ENCODE data around the gene C19orf85.

DNA sequence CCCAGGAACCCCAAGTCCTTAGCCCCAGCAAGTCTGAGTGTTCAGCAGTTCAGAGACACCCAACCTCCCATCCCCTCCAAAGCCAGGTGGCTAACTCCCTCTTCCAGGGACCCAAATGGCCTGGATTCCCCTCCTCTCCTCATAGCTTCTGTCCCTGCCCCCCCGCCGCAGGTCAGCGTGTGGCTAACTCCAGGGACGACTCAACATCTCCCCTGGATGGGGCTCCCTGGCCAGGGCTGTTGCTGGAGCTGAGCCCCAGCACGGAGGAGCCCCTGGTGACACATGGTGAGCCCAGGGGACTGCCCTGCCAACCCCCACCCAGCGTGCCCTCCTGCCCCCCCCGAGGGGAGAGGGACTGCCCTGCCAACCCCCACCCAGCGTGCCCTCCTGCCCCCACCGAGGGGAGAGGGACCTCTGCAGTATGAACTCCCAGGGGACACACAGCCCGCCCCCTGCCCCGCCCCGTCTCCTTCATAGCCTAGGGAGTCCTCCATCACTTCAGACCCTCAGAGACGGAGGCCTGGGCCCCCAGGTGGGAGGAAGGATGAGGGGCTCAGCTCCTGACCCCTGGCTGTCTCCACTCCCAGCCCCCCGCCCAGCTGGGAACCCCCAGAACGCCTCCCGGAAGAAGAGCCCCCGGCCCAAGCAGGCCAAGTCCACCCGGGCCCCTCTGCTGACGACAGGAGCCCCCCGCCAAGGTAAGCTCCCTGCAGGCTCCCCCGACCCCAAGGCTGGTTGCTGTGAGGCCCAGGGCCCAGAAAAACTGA is 25.3 kb upstream of the C19orf85 start:
- TF ChIP-seq, protein P1, sequence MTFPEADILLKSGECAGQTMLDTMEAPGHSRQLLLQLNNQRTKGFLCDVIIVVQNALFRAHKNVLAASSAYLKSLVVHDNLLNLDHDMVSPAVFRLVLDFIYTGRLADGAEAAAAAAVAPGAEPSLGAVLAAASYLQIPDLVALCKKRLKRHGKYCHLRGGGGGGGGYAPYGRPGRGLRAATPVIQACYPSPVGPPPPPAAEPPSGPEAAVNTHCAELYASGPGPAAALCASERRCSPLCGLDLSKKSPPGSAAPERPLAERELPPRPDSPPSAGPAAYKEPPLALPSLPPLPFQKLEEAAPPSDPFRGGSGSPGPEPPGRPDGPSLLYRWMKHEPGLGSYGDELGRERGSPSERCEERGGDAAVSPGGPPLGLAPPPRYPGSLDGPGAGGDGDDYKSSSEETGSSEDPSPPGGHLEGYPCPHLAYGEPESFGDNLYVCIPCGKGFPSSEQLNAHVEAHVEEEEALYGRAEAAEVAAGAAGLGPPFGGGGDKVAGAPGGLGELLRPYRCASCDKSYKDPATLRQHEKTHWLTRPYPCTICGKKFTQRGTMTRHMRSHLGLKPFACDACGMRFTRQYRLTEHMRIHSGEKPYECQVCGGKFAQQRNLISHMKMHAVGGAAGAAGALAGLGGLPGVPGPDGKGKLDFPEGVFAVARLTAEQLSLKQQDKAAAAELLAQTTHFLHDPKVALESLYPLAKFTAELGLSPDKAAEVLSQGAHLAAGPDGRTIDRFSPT (tag by site-specific recombination; IDR thresholded peaks at IDR 0.05), result peak; percentile 40; the same call in 1 of the 2 replicates
- TF ChIP-seq ZFP3 (tag by site-specific recombination; IDR thresholded peaks at IDR 0.05; ENCODE audit: low read depth) (no peak), ZNF292 (tag by site-specific recombination; IDR thresholded peaks at IDR 0.05; ENCODE audit: borderline replicate concordance, low read depth) (no peak), ZNF302 (tag by site-specific recombination; IDR thresholded peaks at IDR 0.05; ENCODE audit: low read depth) (no peak), MZF1 (tag by site-specific recombination; IDR thresholded peaks at IDR 0.05; ENCODE audit: borderline replicate concordance) (no peak), ZNF521 (tag by site-specific recombination; IDR thresholded peaks at IDR 0.05) (no peak), ZNF792 (tag by site-specific recombination; IDR thresholded peaks at IDR 0.05) (no peak), ZNF785 (tag by site-specific recombination; IDR thresholded peaks at IDR 0.05) (no peak), ZNF677 (tag by site-specific recombination; IDR thresholded peaks at IDR 0.05) (no peak), ZNF114 (tag by site-specific recombination; IDR thresholded peaks at IDR 0.05) (no peak), HOXA7 (CRISPR knock-in tag; IDR thresholded peaks at IDR 0.05; ENCODE audit: borderline replicate concordance) (no peak)
- TF ChIP-seq, protein P2, sequence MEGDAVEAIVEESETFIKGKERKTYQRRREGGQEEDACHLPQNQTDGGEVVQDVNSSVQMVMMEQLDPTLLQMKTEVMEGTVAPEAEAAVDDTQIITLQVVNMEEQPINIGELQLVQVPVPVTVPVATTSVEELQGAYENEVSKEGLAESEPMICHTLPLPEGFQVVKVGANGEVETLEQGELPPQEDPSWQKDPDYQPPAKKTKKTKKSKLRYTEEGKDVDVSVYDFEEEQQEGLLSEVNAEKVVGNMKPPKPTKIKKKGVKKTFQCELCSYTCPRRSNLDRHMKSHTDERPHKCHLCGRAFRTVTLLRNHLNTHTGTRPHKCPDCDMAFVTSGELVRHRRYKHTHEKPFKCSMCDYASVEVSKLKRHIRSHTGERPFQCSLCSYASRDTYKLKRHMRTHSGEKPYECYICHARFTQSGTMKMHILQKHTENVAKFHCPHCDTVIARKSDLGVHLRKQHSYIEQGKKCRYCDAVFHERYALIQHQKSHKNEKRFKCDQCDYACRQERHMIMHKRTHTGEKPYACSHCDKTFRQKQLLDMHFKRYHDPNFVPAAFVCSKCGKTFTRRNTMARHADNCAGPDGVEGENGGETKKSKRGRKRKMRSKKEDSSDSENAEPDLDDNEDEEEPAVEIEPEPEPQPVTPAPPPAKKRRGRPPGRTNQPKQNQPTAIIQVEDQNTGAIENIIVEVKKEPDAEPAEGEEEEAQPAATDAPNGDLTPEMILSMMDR (tag by site-specific recombination; IDR thresholded peaks at IDR 0.05), result no peak
- TF ChIP-seq, protein P3, sequence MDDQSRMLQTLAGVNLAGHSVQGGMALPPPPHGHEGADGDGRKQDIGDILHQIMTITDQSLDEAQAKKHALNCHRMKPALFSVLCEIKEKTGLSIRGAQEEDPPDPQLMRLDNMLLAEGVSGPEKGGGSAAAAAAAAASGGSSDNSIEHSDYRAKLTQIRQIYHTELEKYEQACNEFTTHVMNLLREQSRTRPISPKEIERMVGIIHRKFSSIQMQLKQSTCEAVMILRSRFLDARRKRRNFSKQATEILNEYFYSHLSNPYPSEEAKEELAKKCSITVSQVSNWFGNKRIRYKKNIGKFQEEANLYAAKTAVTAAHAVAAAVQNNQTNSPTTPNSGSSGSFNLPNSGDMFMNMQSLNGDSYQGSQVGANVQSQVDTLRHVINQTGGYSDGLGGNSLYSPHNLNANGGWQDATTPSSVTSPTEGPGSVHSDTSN (CRISPR knock-in tag; IDR thresholded peaks at IDR 0.05), result no peak
- TF ChIP-seq, protein P4, sequence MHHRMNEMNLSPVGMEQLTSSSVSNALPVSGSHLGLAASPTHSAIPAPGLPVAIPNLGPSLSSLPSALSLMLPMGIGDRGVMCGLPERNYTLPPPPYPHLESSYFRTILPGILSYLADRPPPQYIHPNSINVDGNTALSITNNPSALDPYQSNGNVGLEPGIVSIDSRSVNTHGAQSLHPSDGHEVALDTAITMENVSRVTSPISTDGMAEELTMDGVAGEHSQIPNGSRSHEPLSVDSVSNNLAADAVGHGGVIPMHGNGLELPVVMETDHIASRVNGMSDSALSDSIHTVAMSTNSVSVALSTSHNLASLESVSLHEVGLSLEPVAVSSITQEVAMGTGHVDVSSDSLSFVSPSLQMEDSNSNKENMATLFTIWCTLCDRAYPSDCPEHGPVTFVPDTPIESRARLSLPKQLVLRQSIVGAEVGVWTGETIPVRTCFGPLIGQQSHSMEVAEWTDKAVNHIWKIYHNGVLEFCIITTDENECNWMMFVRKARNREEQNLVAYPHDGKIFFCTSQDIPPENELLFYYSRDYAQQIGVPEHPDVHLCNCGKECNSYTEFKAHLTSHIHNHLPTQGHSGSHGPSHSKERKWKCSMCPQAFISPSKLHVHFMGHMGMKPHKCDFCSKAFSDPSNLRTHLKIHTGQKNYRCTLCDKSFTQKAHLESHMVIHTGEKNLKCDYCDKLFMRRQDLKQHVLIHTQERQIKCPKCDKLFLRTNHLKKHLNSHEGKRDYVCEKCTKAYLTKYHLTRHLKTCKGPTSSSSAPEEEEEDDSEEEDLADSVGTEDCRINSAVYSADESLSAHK (tag by site-specific recombination; IDR thresholded peaks at IDR 0.05), result no peak
